CD4-positive, alpha-beta T cell (primary cell): ENCODE measurements around the gene FSTL4. TPM values are rescaled to one million over a fixed set of nuclear protein-coding genes. Genes with fewer than 3 reads are reported as not detected.

Experiments used
- ATAC-seq: fragments of 200-7000 bp; cut with Tn5 transposase; one replicate; pipeline ENCODE4 v1.10.0; 2022; ENCODE audit warnings: mild to moderate bottlenecking; ENCODE audit not compliant: poor library complexity
- CTCF ChIA-PET: fragments of 350-600 bp; sonication (Branson Sonifier 250); formaldehyde crosslinking; loops from one replicate; lab custom pipeline; 2021; ENCODE audit warnings: antibody characterized with exemption, inconsistent platforms; lab: Charles Lee
- POLR2A ChIA-PET: fragments of 350-600 bp; sonication (Branson Sonifier 250); formaldehyde crosslinking; loops from one replicate; lab custom pipeline; 2021; ENCODE audit warnings: antibody characterized with exemption, inconsistent platforms; lab: Charles Lee
- DNase-seq, 14 experiments: peaks; one replicate each; pipeline ENCODE4 v3.0.0-alpha.2; 2013 to 2020; ENCODE audit warnings: mixed read lengths in 2 of 14
- H3K27ac ChIP-seq, 2 donors: one replicate each; pipeline versions ENCODE4 v1.5.1 to v1.7.0; 2013; ENCODE audit warnings: low read length in 2 of 2, low read depth in 1 of 2, mild to moderate bottlenecking in 1 of 2
- H3K27me3 ChIP-seq, 2 experiments: 1 replicate in 1 of 2; 2 replicates in 1 of 2; pipeline versions ENCODE4 v1.6.1 to v1.7.0; 2013; ENCODE audit warnings: low read length in 2 of 2, control low read depth in 1 of 2, mild to moderate bottlenecking in 1 of 2, moderate library complexity in 1 of 2; ENCODE audit not compliant: insufficient read depth in 2 of 2, control insufficient read depth in 1 of 2
- H3K36me3 ChIP-seq: one replicate; pipeline ENCODE4 v1.6.1; 2013; ENCODE audit warnings: low read length, control low read depth; ENCODE audit not compliant: insufficient read depth
- H3K4me1 ChIP-seq: one replicate; pipeline ENCODE4 v1.6.1; 2013; ENCODE audit warnings: low read length, control low read depth; ENCODE audit not compliant: insufficient read depth
- H3K4me3 ChIP-seq: one replicate; pipeline ENCODE4 v1.5.1; 2013; ENCODE audit warnings: mild to moderate bottlenecking, low read length, moderate library complexity
- H3K9me3 ChIP-seq, 2 experiments: 1 replicate in 1 of 2; 2 replicates in 1 of 2; pipeline versions ENCODE4 v1.6.1 to v1.7.0; 2013; ENCODE audit warnings: low read length in 2 of 2, mild to moderate bottlenecking in 2 of 2, control low read depth in 1 of 2, moderate library complexity in 1 of 2; ENCODE audit not compliant: control insufficient read depth in 1 of 2, insufficient read depth in 1 of 2
- H3K27ac Mint-ChIP-seq: one replicate; pipeline ENCODE4 v1.8.0; 2020; ENCODE audit warnings: mixed read lengths
- H3K27me3 Mint-ChIP-seq: one replicate; pipeline ENCODE4 v1.8.0; 2021; ENCODE audit warnings: mixed read lengths
- H3K36me3 Mint-ChIP-seq: one replicate; pipeline ENCODE4 v1.8.0; 2021; ENCODE audit warnings: low read depth, mixed read lengths
- H3K4me1 Mint-ChIP-seq: one replicate; pipeline ENCODE4 v1.8.0; 2021; ENCODE audit warnings: low read depth, mixed read lengths
- H3K4me3 Mint-ChIP-seq: one replicate; pipeline ENCODE4 v1.8.0; 2020; ENCODE audit warnings: mild to moderate bottlenecking, mixed read lengths
- H3K9me3 Mint-ChIP-seq: one replicate; pipeline ENCODE4 v1.8.0; 2020; ENCODE audit warnings: mixed read lengths
- intact Hi-C, 2 experiments: fragments of 100-400 bp; cut with DNase I in 1 of 2; cut with micrococcal nuclease in 1 of 2; formaldehyde crosslinking; loops; one replicate each; pipeline versions ENCODE4 v1.15.1 to v1.9.0; 2023 to 2025; cut with DNase I, micrococcal nuclease
- total RNA-seq, 174 experiments: library from RNA in 2 of 174; stranded (reverse) in 2 of 174; gene quantifications; one replicate each; pipeline ENCODE4 v1.2.3 and lab custom pipeline; 2021 to 2026
- TF ChIP-seq, protein P1 (sequence below): fragments of 200-600 bp; IDR thresholded peaks from one replicate; pipeline ENCODE4 v1.8.0; 2022; ENCODE audit warnings: antibody characterized with exemption, mild to moderate bottlenecking

The FSTL4 gene
- total RNA-seq, 2 experiments from 2014 or later = not detected

DNA sequence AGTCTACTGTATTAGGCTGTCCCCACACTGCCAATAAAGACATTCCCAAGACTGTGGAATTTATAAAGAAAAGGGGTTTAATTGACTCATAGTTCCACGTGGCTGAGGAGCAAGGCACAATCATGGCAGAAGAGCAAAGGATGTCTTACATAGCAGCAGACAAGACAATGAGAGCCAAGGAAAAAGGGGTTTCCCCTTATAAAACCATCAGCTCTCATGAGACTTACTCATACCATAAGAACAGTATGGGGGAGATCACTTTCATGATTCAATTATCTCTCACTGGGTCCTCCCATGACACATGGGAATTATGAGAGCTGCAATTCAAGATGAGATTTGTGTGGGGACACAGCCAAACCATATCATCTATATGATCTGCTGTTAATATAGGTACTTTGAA is 14.8 kb upstream of the FSTL4 start:
- no peak for ATAC-seq
- Mint-ChIP-seq H3K27me3 (peaks cover 44% of the 10 kb centered on the region), H3K36me3 (no peaks in the 10 kb centered on the region), H3K4me3 (no peak overlapping the region), H3K4me1 (no peaks in the 10 kb centered on the region), H3K9me3 (no peaks in the 10 kb centered on the region), H3K27ac (no peak overlapping the region)
- no peaks in the 10 kb centered on the region for H3K4me1 ChIP-seq
- H3K36me3 ChIP-seq = no peaks in the 10 kb centered on the region
- intact Hi-C loops = no loop called here
- H3K4me3 ChIP-seq = no peak overlapping the region
- ChIA-PET CTCF (no interaction called here), POLR2A (no interaction called here)
- DNase-seq = no peak
- TF ChIP-seq, protein P1, sequence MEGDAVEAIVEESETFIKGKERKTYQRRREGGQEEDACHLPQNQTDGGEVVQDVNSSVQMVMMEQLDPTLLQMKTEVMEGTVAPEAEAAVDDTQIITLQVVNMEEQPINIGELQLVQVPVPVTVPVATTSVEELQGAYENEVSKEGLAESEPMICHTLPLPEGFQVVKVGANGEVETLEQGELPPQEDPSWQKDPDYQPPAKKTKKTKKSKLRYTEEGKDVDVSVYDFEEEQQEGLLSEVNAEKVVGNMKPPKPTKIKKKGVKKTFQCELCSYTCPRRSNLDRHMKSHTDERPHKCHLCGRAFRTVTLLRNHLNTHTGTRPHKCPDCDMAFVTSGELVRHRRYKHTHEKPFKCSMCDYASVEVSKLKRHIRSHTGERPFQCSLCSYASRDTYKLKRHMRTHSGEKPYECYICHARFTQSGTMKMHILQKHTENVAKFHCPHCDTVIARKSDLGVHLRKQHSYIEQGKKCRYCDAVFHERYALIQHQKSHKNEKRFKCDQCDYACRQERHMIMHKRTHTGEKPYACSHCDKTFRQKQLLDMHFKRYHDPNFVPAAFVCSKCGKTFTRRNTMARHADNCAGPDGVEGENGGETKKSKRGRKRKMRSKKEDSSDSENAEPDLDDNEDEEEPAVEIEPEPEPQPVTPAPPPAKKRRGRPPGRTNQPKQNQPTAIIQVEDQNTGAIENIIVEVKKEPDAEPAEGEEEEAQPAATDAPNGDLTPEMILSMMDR = no peak
- H3K27me3 ChIP-seq = peaks cover 0 to 14% of the 10 kb centered on the region in 2 experiments
- no peak overlapping the region for H3K27ac ChIP-seq
- H3K9me3 ChIP-seq = no peaks in the 10 kb centered on the region

DNA sequence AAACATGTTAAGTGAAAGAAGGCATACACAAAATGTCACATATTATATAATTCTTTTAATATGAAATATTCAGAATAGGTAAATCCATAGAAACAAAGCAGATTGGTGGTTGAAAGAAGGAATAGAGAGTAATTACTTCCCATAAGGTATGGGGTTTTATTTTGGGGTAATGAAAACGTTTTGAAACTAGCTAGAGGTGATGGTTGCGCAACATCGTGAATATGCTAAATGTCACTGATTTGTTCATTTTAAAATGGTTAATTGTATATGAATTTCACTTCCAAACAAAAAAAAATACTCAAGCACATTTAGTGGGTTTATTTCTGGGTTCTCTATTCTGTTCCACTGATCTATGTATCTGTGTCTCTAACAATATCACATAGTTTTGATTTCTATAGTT is 12.0 kb upstream of the FSTL4 start:
- CTCF ChIA-PET = no interaction called here
- H3K4me1 Mint-ChIP-seq = no peaks in the 10 kb centered on the region
- TF ChIP-seq, protein P1 = no peak
- Histone ChIP-seq H3K4me3 (no peak overlapping the region), H3K27ac (no peak overlapping the region), H3K4me1 (no peaks in the 10 kb centered on the region), H3K9me3 (no peaks in the 10 kb centered on the region), H3K27me3 (peaks cover 0 to 15% of the 10 kb centered on the region in 2 experiments), H3K36me3 (no peaks in the 10 kb centered on the region)
- POLR2A ChIA-PET = no interaction called here
- ATAC-seq (no peak), DNase-seq (no peak)
- no peak overlapping the region for H3K4me3 Mint-ChIP-seq
- intact Hi-C loops = no loop called here
- no peaks in the 10 kb centered on the region for H3K9me3 Mint-ChIP-seq
- H3K36me3 Mint-ChIP-seq = no peaks in the 10 kb centered on the region
- H3K27ac Mint-ChIP-seq = no peak overlapping the region
- peaks cover 40% of the 10 kb centered on the region for H3K27me3 Mint-ChIP-seq

DNA sequence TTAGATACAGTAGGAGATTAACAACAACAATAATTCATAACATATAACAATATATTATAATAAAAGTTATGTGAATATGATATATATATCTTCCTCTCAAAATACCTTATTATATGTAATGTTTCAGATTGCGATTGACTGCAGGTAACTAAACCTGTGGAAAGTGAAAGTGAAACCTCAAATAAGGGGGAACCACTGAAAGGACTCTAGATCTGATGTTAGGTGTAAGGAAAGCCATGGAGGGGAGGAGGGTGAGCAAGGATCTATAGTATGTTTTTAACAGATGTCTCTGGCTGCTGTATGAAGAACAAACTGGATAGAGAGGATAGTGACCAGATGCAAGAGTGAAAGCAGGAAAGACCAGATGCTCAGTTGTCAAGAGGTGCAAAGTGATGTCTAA is 5.8 kb upstream of the FSTL4 start:
- POLR2A ChIA-PET = no interaction called here
- no peaks in the 10 kb centered on the region for H3K9me3 ChIP-seq
- intact Hi-C loops = loop anchor here in 1 of 2 experiments (10.0 kb wide), 1 partner anchor 503 kb away; no protein-coding TSS in a partner anchor
- H3K4me1 Mint-ChIP-seq = peaks cover 18% of the 10 kb centered on the region
- no peak overlapping the region for H3K27ac ChIP-seq
- no peaks in the 10 kb centered on the region for H3K9me3 Mint-ChIP-seq
- H3K36me3 ChIP-seq = no peaks in the 10 kb centered on the region
- peaks cover 6% of the 10 kb centered on the region for H3K4me1 ChIP-seq
- H3K27ac Mint-ChIP-seq = no peak overlapping the region
- TF ChIP-seq, protein P1 = no peak
- CTCF ChIA-PET = no interaction called here
- peaks cover 43% of the 10 kb centered on the region for H3K27me3 Mint-ChIP-seq
- peak overlapping the region; percentile 13 for H3K4me3 ChIP-seq
- DNase-seq = peak in 3 of 14 experiments; percentile 13 to 43 (median 19)
- no peaks in the 10 kb centered on the region for H3K36me3 Mint-ChIP-seq
- no peak for ATAC-seq
- H3K27me3 ChIP-seq = peaks cover 14 to 16% of the 10 kb centered on the region in 2 experiments
- H3K4me3 Mint-ChIP-seq = peak overlapping the region; percentile 45
